Fibroblast of pulmonary artery (primary cell): ENCODE data around the gene FUT7.
A peak's percentile ranks its signal among the peaks of the same experiment; 100 is the strongest.
"Not testable (repeated sequence)": the region's sequence is repeated elsewhere in the genome, so short reads cannot be mapped to it uniquely, and the experiment has no call there.

Source experiments
- DNase-seq: peaks from one replicate; pipeline ENCODE4 v3.0.0-alpha.2; 2010; ENCODE audit warnings: low read depth
- H3K4me3 ChIP-seq: replicated peaks from 2 replicates; pipeline ENCODE4 v1.5.1; 2011; ENCODE audit warnings: low read depth, mild to moderate bottlenecking, control low read depth, low read length, moderate library complexity
- CTCF ChIP-seq: IDR thresholded peaks from 2 replicates; pipeline ENCODE4 v1.5.1; 2011; ENCODE audit warnings: mild to moderate bottlenecking, control low read depth, low read length, inconsistent platforms; ENCODE audit errors: missing control alignments

The FUT7 gene

GRCh38 chr9:137006116-137007003 is 25.5 kb downstream of the FUT7 start:
- no peak overlapping the region for H3K4me3 ChIP-seq
- peak; percentile 43 for DNase-seq
- no peak for TF ChIP-seq CTCF

- not testable (repeated sequence) for H3K4me3 ChIP-seq, DNase-seq
- peak; percentile 26 for TF ChIP-seq CTCF
These were observed 27.6 kb downstream of the FUT7 start for GRCh38 chr9:137004285-137004684.

- no peak for DNase-seq
- TF ChIP-seq CTCF = no peak
These were observed 29.2 kb downstream of the FUT7 start for GRCh38 chr9:137002646-137003041.

GRCh38 chr9:137001857-137002645 is 29.8 kb downstream of the FUT7 start:
- no peak for DNase-seq
- H3K4me3 ChIP-seq = no peak overlapping the region
- TF ChIP-seq CTCF = no peak

More at GRCh38 chr9:137002646-137003041, 29.2 kb downstream of the FUT7 start:
- no peak overlapping the region for H3K4me3 ChIP-seq

GRCh38 chr9:137000177-137000930 is 31.5 kb downstream of the FUT7 start:
- no peak overlapping the region for H3K4me3 ChIP-seq
- TF ChIP-seq CTCF = no peak
- peak; percentile 54 for DNase-seq

GRCh38 chr9:136997830-136998234 is 34.1 kb downstream of the FUT7 start:
- no peak for TF ChIP-seq CTCF
- no peak overlapping the region for H3K4me3 ChIP-seq
- DNase-seq = no peak
